ENCODE data around the gene KDM6B.

KDM6B gene

DNA sequence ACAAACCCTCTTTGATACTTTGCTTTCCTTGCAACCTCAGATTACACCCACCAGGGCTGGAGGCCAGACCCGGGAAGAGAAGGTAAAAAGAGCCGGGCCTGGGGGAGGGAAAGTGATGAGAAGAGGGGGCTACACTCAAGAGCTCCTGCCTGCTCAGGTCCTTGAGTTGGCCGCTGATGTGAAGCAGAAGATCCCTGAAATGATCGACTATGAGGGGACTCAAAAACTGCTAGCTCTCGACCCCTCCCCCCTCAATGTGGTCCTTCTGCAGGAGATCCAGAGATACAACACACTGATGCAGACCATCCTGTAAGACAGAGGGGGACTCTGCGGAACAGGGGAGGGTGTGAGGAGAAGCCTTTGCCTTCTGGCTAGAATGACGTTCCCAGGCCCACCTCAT, 2.8 kb upstream of the KDM6B start:
- no peak overlapping the region for H3K4me3 ChIP-seq (replicated peaks; ENCODE audit: low read depth, low read length)
- TF ChIP-seq, protein P1, sequence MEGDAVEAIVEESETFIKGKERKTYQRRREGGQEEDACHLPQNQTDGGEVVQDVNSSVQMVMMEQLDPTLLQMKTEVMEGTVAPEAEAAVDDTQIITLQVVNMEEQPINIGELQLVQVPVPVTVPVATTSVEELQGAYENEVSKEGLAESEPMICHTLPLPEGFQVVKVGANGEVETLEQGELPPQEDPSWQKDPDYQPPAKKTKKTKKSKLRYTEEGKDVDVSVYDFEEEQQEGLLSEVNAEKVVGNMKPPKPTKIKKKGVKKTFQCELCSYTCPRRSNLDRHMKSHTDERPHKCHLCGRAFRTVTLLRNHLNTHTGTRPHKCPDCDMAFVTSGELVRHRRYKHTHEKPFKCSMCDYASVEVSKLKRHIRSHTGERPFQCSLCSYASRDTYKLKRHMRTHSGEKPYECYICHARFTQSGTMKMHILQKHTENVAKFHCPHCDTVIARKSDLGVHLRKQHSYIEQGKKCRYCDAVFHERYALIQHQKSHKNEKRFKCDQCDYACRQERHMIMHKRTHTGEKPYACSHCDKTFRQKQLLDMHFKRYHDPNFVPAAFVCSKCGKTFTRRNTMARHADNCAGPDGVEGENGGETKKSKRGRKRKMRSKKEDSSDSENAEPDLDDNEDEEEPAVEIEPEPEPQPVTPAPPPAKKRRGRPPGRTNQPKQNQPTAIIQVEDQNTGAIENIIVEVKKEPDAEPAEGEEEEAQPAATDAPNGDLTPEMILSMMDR (IDR thresholded peaks at IDR 0.05; ENCODE audit: low read depth, low read length, missing control alignments): no peak
- no peak for DNase-seq (ENCODE audit: extremely low read depth, low read depth)

DNA sequence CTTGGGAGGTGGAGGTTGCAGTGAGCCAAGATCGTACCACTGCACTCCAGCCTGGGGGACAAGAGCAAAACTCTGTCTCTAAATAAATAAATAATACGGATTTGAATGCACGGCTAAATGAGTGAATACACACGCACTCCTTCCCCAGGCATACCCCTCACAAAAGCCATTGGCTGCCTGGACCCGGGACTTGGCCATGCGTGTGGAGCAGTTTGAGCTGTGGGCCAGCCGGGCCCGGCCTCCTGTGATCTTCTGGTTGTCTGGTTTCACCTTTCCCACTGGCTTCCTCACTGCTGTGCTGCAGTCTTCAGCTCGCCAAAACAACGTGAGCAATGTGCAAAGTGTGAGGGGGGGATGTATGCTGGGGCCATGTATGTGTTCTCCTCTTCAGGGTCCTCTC, 1.6 kb upstream of the KDM6B start:
- no peak for DNase-seq (ENCODE audit: extremely low read depth, low read depth)
- H3K4me3 ChIP-seq (replicated peaks; ENCODE audit: low read depth, low read length): no peak overlapping the region
- TF ChIP-seq, protein P1 (IDR thresholded peaks at IDR 0.05; ENCODE audit: low read depth, low read length, missing control alignments): no peak

DNA sequence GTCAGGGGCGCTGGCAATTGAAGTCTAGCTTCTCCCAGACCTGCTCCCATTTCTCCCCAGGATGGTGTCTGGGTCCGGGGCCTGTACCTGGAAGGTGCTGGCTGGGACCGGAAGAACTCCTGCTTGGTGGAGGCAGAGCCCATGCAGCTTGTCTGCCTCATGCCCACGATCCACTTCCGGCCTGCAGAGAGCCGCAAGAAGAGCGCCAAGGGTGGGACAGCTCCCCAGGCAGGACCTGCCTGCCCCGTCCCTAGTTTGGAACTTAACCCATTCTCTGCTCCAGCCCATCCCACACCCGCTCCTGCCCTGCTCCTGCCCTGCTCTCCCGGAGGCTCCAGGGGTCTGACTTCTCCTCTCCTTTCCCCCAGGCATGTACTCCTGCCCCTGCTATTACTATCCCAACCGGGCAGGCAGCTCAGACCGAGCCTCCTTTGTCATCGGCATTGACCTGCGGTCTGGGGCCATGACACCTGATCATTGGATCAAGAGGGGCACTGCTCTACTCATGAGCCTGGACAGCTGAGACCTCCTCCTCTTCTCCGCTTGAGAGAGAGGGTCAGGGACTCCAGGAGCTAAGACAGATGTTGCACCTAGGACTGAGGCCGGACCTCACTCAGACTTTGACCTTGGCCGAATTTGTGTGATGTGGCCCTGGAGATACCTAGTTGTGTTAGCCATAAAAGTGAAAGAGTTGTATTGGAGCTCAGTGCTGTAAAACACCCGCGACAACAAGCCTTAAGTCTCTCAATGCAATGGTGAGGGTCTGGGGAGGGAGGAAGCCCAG, 814 bp upstream of the KDM6B start:
- no peak for DNase-seq (ENCODE audit: extremely low read depth, low read depth)
- peak overlapping the region; percentile 83 for H3K4me3 ChIP-seq (replicated peaks; ENCODE audit: low read depth, low read length)
- TF ChIP-seq, protein P1 (IDR thresholded peaks at IDR 0.05; ENCODE audit: low read depth, low read length, missing control alignments): no peak

DNA sequence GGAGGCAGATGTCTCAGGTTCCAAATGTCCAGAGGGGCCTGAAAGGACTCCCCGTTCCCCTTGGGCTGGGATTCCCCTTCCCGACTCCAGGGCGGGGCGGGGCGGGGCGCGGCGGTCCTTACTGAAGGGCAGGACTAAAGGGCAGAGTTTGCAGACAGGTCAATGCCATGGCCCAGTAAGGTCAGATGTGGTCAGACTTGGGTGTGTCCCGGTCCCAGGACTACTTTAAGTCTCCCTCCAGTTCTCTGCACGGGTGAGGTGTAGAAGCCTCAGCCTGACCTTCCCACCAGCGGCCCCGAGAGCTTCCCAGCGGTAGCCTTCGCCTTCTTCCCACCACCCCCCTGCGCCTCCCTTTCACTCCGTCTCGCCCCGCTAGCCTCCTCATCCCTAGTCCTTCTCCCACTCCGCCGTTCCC, 532 bp downstream of the KDM6B start:
- peak overlapping the region; percentile 83 for H3K4me3 ChIP-seq (replicated peaks; ENCODE audit: low read depth, low read length)
- TF ChIP-seq, protein P1 (IDR thresholded peaks at IDR 0.05; ENCODE audit: low read depth, low read length, missing control alignments): no peak
- DNase-seq (ENCODE audit: extremely low read depth, low read depth): no peak

DNA sequence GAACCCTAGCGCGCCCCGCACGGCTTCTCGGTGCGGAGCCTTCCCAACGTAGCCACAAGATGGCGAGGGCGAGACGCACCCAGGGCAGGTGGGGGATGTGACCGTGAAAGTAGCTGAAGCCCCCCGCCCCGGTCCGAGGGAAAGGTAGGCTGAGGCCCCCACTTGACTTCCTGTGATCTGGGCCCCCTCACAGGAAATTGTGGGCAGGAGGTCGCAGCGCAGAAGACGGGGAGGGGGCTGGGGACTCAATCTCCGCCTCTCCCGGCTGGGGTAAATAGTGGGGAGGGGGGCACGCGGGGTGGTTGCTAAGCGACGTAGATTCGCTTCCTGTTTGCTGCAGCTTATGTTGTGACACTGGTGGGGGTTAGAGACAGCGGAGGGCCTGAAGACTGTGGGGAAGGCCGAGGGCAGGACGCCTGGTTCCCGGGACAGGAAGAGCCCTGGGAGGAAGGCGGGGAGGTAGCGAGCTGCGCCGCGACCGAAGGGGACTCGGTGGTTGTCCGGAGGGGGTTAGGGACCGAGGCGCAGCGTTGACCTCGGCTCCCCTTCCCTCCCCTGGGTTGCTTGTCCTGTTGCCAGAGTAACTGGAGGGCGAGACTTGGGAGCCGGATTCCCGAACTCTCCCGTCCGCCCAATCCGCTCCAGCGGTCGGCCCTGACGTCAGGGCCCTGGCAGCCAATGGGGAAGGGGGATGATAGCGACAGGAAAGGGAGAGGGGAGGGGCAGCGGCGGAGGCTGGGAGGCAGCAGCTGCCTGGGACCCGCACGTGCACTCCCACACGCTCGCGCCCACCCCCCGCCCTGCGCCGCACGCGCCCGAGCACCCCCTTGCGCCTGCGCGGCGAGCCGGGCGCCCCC, 1.2 kb downstream of the KDM6B start:
- no peak for DNase-seq (ENCODE audit: extremely low read depth, low read depth)
- TF ChIP-seq, protein P1 (IDR thresholded peaks at IDR 0.05; ENCODE audit: low read depth, low read length, missing control alignments): peak; percentile 76
- peak overlapping the region; percentile 83 for H3K4me3 ChIP-seq (replicated peaks; ENCODE audit: low read depth, low read length)

DNA sequence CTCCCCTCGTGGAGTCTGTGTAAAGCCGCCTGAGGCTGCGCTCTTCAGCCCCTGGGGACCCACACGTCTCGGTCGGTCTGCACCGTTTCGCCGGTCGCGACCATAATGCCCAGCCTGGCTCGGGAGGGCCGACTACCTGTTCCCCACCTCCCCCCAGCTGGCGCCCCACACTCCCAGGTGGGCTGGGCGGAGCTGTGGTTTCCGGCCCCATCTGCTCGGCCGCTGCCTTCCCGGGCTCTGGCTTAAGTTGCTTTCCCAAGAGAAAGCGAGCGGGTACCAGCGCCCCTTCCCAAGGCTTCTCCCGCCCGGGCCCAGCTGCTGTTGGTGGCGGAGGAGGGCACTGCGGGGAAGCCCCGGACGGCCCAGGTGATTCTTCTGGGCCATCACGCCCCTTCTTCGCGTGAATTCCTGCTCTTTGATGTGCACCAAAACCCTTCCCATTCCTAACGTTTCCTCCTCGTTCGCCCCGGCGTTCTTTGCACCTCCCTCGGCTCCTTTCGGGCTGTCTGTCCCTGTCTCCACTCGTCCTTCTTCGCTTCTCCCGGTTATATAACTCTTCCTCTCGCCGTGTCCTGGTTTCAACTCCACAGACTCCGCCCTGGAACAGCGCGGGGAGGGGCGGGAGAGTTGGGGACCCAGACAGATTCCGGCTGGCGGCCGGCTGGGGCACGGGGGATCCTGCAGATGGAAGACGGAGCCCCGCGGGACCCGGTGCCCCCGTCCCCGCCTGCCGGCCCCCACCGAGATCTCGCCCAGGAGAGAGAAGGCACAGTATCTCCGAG, 2.0 kb downstream of the KDM6B start:
- H3K4me3 ChIP-seq (replicated peaks; ENCODE audit: low read depth, low read length): peak overlapping the region; percentile 83
- no peak for DNase-seq (ENCODE audit: extremely low read depth, low read depth)
- TF ChIP-seq, protein P1 (IDR thresholded peaks at IDR 0.05; ENCODE audit: low read depth, low read length, missing control alignments): no peak
